H9 (cell line): ENCODE results near the gene CRIP2. TPM values are rescaled to one million over a fixed set of nuclear protein-coding genes. Genes with fewer than 3 reads are reported as not detected.

Experiments used
- DNase-seq: peaks from one replicate; pipeline ENCODE4 v3.0.0-alpha.2; 2017
- H2AFZ ChIP-seq: one replicate; pipeline ENCODE4 v1.6.1; 2013; ENCODE audit warnings: mild to moderate bottlenecking, low read length, control low read depth, moderate library complexity
- H2AK5ac ChIP-seq: 2 replicates; pipeline ENCODE4 v1.6.1; 2013; ENCODE audit warnings: low read length, control low read depth, mixed read lengths; ENCODE audit not compliant: insufficient read length
- H2BK120ac ChIP-seq: one replicate; pipeline ENCODE4 v1.6.1; 2013; ENCODE audit warnings: low read depth, mild to moderate bottlenecking, low read length, control low read depth, inconsistent platforms; ENCODE audit not compliant: poor library complexity, severe bottlenecking
- H2BK12ac ChIP-seq: 2 replicates; pipeline ENCODE4 v1.6.1; 2013; ENCODE audit warnings: low read length, control low read depth, mixed read lengths, low read depth; ENCODE audit not compliant: insufficient read length
- H2BK15ac ChIP-seq: 2 replicates; pipeline ENCODE4 v1.6.1; 2013; ENCODE audit warnings: low read depth, low read length, control low read depth
- H2BK20ac ChIP-seq: one replicate; pipeline ENCODE4 v1.6.1; 2013; ENCODE audit warnings: low read depth, mild to moderate bottlenecking, low read length, control low read depth, inconsistent platforms; ENCODE audit not compliant: poor library complexity, severe bottlenecking
- H2BK5ac ChIP-seq: 2 replicates; pipeline ENCODE4 v1.6.1; 2013; ENCODE audit warnings: low read length, control low read depth, mixed read lengths; ENCODE audit not compliant: insufficient read length
- H3K14ac ChIP-seq: 2 replicates; pipeline ENCODE4 v1.6.1; 2013; ENCODE audit warnings: low read length, control low read depth; ENCODE audit not compliant: insufficient read depth
- H3K18ac ChIP-seq: 2 replicates; pipeline ENCODE4 v1.6.1; 2013; ENCODE audit warnings: low read depth, mild to moderate bottlenecking, mixed read lengths, low read length, control low read depth; ENCODE audit not compliant: insufficient read length
- H3K23ac ChIP-seq: 2 replicates; pipeline ENCODE4 v1.6.1; 2013; ENCODE audit warnings: low read length, control low read depth, mixed read lengths, low read depth; ENCODE audit not compliant: insufficient read length
- H3K23me2 ChIP-seq: 2 replicates; pipeline ENCODE4 v1.6.1; 2013; ENCODE audit warnings: low read depth, mild to moderate bottlenecking, mixed read lengths, low read length, control low read depth; ENCODE audit not compliant: insufficient read length, poor library complexity, severe bottlenecking
- H3K27ac ChIP-seq: 2 replicates; pipeline ENCODE4 v1.5.1; 2013; ENCODE audit warnings: low read length, control low read depth, mixed read lengths, low read depth; ENCODE audit not compliant: insufficient read length
- H3K27me3 ChIP-seq: 2 replicates; pipeline ENCODE4 v1.6.1; 2013; ENCODE audit warnings: low read length, control low read depth, inconsistent platforms; ENCODE audit not compliant: insufficient read depth
- H3K4ac ChIP-seq: 2 replicates; pipeline ENCODE4 v1.6.1; 2013; ENCODE audit warnings: low read depth, mild to moderate bottlenecking, control low read depth, inconsistent platforms, low read length, moderate library complexity
- H3K4me1 ChIP-seq: 2 replicates; pipeline ENCODE4 v1.6.1; 2013; ENCODE audit warnings: low read length, control low read depth, inconsistent platforms; ENCODE audit not compliant: insufficient read depth
- H3K4me2 ChIP-seq: 2 replicates; pipeline ENCODE4 v1.6.1; 2013; ENCODE audit warnings: low read length, control low read depth, mixed read lengths; ENCODE audit not compliant: insufficient read length, insufficient read depth
- H3K56ac ChIP-seq: 2 replicates; pipeline ENCODE4 v1.6.1; 2013; ENCODE audit warnings: low read depth, mild to moderate bottlenecking, mixed read lengths, low read length, control low read depth; ENCODE audit not compliant: insufficient read length
- H3K79me1 ChIP-seq: 2 replicates; pipeline ENCODE4 v1.6.1; 2013; ENCODE audit warnings: low read depth, mild to moderate bottlenecking, moderate library complexity, low read length, control low read depth, inconsistent platforms; ENCODE audit not compliant: insufficient read depth, poor library complexity, severe bottlenecking
- H3K79me2 ChIP-seq: 2 replicates; pipeline ENCODE4 v1.6.1; 2013; ENCODE audit warnings: low read length, control low read depth, inconsistent platforms; ENCODE audit not compliant: insufficient read depth
- H3K9ac ChIP-seq: 2 replicates; pipeline ENCODE4 v1.6.1; 2013; ENCODE audit warnings: low read length, control low read depth, mixed read lengths; ENCODE audit not compliant: insufficient read length; ENCODE audit errors: extremely low read depth
- H3K9me3 ChIP-seq: one replicate; pipeline ENCODE4 v1.6.1; 2013; ENCODE audit warnings: low read depth, low read length, inconsistent platforms; ENCODE audit not compliant: control insufficient read depth
- H3T11ph ChIP-seq: one replicate; pipeline ENCODE4 v1.6.1; 2013; ENCODE audit warnings: mild to moderate bottlenecking, low read length, control low read depth, inconsistent platforms
- H4K20me1 ChIP-seq: one replicate; pipeline ENCODE4 v1.6.1; 2013; ENCODE audit not compliant: control insufficient read depth, insufficient read length, insufficient read depth
- H4K5ac ChIP-seq: 2 replicates; pipeline ENCODE4 v1.6.1; 2013; ENCODE audit warnings: low read depth, mild to moderate bottlenecking, mixed read lengths, low read length, control low read depth; ENCODE audit not compliant: insufficient read length
- H4K8ac ChIP-seq: replicated peaks from 2 replicates; pipeline ENCODE4 v1.6.1; 2013; ENCODE audit warnings: low read length, control low read depth, mixed read lengths, low read depth; ENCODE audit not compliant: insufficient read length
- H4K91ac ChIP-seq: 2 replicates; pipeline ENCODE4 v1.6.1; 2013; ENCODE audit warnings: low read depth, mild to moderate bottlenecking, moderate library complexity, mixed read lengths, low read length, control low read depth; ENCODE audit not compliant: insufficient read length
- H3K27ac Mint-ChIP-seq, 3 experiments: 2 replicates in 2 of 3; 3 replicates in 1 of 3; pipeline ENCODE4 v1.8.0; 2020 to 2021; ENCODE audit warnings: mixed read lengths in 3 of 3, mild to moderate bottlenecking in 1 of 3, moderate library complexity in 1 of 3
- H3K27me3 Mint-ChIP-seq: 2 replicates; pipeline ENCODE4 v1.8.0; 2021; ENCODE audit warnings: low read depth, mild to moderate bottlenecking, moderate library complexity, mixed read lengths
- H3K36me3 Mint-ChIP-seq, 3 experiments: 2 replicates in 2 of 3; 3 replicates in 1 of 3; pipeline ENCODE4 v1.8.0; 2020 to 2021; ENCODE audit warnings: low read depth in 3 of 3, mixed read lengths in 3 of 3; ENCODE audit not compliant: insufficient read depth in 1 of 3
- H3K4me1 Mint-ChIP-seq, 2 experiments: 2 replicates each; pipeline ENCODE4 v1.8.0; 2020; ENCODE audit warnings: mixed read lengths in 2 of 2
- H3K4me3 Mint-ChIP-seq, 2 experiments: 2 replicates in 1 of 2; 3 replicates in 1 of 2; pipeline ENCODE4 v1.8.0; 2020 to 2021; ENCODE audit warnings: mild to moderate bottlenecking in 2 of 2, mixed read lengths in 2 of 2, moderate library complexity in 1 of 2
- H3K9me3 Mint-ChIP-seq, 2 experiments: 2 replicates in 1 of 2; 3 replicates in 1 of 2; pipeline ENCODE4 v1.8.0; 2020; ENCODE audit warnings: mild to moderate bottlenecking in 2 of 2, mixed read lengths in 2 of 2, moderate library complexity in 1 of 2
- CTCF ChIP-seq: fragments of 200-600 bp; sonication (generic); conservative IDR thresholded peaks from 3 replicates; pipeline ENCODE4 v1.8.0; 2021; ENCODE audit warnings: antibody characterized with exemption, mild to moderate bottlenecking
- WGBS: extraction: QIAGEN DNeasy Blood & Tissue Kit; methylation state at CpG from one replicate; pipeline ENCODE4 v1.1.7; 2013; ENCODE audit warnings: missing lambda C conversion rate, low lambda C conversion rate, mixed read lengths; ENCODE audit not compliant: insufficient read length; ENCODE audit errors: extremely low coverage; 5-methylcytosine and 5-hydroxymethylcytosine counted together
- total RNA-seq: library from RNA; stranded (reverse); gene quantifications from 2 replicates; pipeline ENCODE4 v1.2.1, GENCODE V29; 2021

The CRIP2 gene
- total RNA-seq, 1 experiment from 2014 or later: 5.7 TPM

- Mint-ChIP-seq H3K4me3 (no peak overlapping the region), H3K9me3 (no peaks in the 10 kb centered on the region), H3K27ac (peak overlapping the region in 1 of 3 experiments; percentile 88; a peak in 1 of 7 replicates), H3K4me1 (peaks cover 11 to 14% of the 10 kb centered on the region in 2 experiments), H3K36me3 (peaks cover 0 to 17% (median 12%) of the 10 kb centered on the region in 3 experiments; a peak in 6 of 7 replicates), H3K27me3 (no peaks in the 10 kb centered on the region; the same call in 1 of the 2 replicates)
- Histone ChIP-seq H3K79me1 (peaks cover 6% of the 10 kb centered on the region), H3K79me2 (peaks cover 21% of the 10 kb centered on the region; the same call in 1 of the 2 replicates), H4K91ac (no peak overlapping the region), H2BK120ac (no peak overlapping the region), H3K14ac (no peak overlapping the region), H3K23ac (no peak overlapping the region), H2BK5ac (no peak overlapping the region), H3K9me3 (no peaks in the 10 kb centered on the region), H4K5ac (no peak overlapping the region), H2AK5ac (no peak overlapping the region), H3K9ac (no peak overlapping the region), H3K27ac (no peak overlapping the region), H2BK15ac (no peak overlapping the region), H2AFZ (no peak overlapping the region), H3K4me2 (no peak overlapping the region), H3K18ac (no peak overlapping the region), H3K4me1 (no peaks in the 10 kb centered on the region), H3T11ph (no peak overlapping the region), H3K4ac (no peak overlapping the region), H4K8ac (no peak overlapping the region), H2BK20ac (no peak overlapping the region), H3K27me3 (no peaks in the 10 kb centered on the region), H3K23me2 (no peaks in the 10 kb centered on the region), H4K20me1 (no peaks in the 10 kb centered on the region), H2BK12ac (no peak overlapping the region), H3K56ac (no peak overlapping the region)
- DNase-seq: no peak
- TF ChIP-seq CTCF: no peak
- WGBS: no CpG with 5 or more reads among the region's 12 CpGs
Measured at GRCh38 chr14:105436402-105436801, 38.2 kb upstream of the CRIP2 start.
